ENCODE results near the gene SLC28A1.

The SLC28A1 gene

DNA sequence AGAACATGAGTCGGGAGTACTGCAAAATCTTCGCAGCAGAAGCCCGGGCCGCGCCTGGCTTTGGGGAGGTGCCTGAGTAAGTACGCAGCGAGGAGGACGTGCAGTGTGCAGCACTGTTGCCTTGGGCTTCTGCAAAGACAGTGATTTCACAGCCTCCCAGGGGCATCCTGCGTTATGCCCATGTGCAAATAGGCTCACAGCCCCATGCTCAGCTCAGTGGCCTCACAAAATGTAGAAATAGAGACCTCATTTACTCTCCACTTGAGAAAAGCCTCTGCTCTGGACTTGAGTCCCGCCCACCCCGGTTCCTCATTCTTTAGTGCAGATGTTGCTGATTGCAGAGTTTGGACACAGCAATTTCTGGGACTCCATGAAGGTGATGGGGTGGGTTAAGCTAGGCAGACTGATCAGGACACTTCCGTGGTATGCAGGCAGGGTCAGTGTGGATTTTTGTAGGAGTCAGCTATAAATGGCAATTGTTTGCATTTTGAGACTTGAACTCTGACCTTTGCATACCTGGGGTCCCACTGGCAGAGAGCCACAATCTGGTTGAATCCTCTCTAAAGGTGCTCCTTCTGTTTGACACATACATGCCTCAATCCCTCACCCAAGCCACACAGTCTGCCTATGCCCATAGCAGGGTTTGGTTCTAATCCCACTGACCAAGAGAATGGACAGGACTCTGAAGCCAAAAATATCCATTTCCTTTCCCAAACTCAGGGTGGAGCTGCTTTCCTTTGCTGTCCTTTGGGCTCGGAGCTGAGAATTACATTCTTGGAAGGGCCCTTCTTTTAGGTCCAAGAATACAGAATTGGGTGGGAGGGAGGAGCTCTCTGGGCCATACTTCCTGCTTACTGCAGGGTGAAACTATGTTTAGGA lies 20.7 kb upstream of the SLC28A1 start:
- Histone ChIP-seq H3K4me3 (ENCODE audit: insufficient read depth, low read length, poor library complexity, severe bottlenecking) (no peak overlapping the region), H3K9me3 (ENCODE audit: insufficient read depth, low read length) (no peaks in the 10 kb centered on the region), H2AFZ (ENCODE audit: low read depth, low read length, severe bottlenecking) (no peak overlapping the region), H3K79me2 (ENCODE audit: insufficient read depth, low read length) (no peaks in the 10 kb centered on the region), H3K9ac (ENCODE audit: low read length) (no peak overlapping the region), H3K27ac (ENCODE audit: low read depth, low read length) (no peak overlapping the region), H4K20me1 (ENCODE audit: low read depth, low read length) (no peaks in the 10 kb centered on the region), H3K9me2 (replicated peaks; ENCODE audit: insufficient read depth, low read length) (no peaks in the 10 kb centered on the region), H3F3A (ENCODE audit: insufficient read depth) (no peaks in the 10 kb centered on the region), H3K4me2 (ENCODE audit: low read depth, low read length, poor library complexity, severe bottlenecking) (no peak overlapping the region), H3K27me3 (ENCODE audit: low read length) (no peaks in the 10 kb centered on the region), H3K36me3 (ENCODE audit: low read length) (no peaks in the 10 kb centered on the region)
- no peak for TF ChIP-seq EZH2phosphoT487 (conservative IDR thresholded peaks at IDR 0.05; ENCODE audit: low read length)
- TF ChIP-seq, protein P1, sequence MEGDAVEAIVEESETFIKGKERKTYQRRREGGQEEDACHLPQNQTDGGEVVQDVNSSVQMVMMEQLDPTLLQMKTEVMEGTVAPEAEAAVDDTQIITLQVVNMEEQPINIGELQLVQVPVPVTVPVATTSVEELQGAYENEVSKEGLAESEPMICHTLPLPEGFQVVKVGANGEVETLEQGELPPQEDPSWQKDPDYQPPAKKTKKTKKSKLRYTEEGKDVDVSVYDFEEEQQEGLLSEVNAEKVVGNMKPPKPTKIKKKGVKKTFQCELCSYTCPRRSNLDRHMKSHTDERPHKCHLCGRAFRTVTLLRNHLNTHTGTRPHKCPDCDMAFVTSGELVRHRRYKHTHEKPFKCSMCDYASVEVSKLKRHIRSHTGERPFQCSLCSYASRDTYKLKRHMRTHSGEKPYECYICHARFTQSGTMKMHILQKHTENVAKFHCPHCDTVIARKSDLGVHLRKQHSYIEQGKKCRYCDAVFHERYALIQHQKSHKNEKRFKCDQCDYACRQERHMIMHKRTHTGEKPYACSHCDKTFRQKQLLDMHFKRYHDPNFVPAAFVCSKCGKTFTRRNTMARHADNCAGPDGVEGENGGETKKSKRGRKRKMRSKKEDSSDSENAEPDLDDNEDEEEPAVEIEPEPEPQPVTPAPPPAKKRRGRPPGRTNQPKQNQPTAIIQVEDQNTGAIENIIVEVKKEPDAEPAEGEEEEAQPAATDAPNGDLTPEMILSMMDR (IDR thresholded peaks at IDR 0.05; ENCODE audit: insufficient read depth, low read length, poor library complexity, severe bottlenecking): no peak

- H3K36me3 ChIP-seq (ENCODE audit: low read length): no peaks in the 10 kb centered on the region
- TF ChIP-seq, protein P1 (IDR thresholded peaks at IDR 0.05; ENCODE audit: insufficient read depth, low read length, poor library complexity, severe bottlenecking): no peak
- TF ChIP-seq EZH2phosphoT487 (conservative IDR thresholded peaks at IDR 0.05; ENCODE audit: low read length): no peak
- no peaks in the 10 kb centered on the region for H3K9me2 ChIP-seq (replicated peaks; ENCODE audit: insufficient read depth, low read length)
- H3K27ac ChIP-seq (ENCODE audit: low read depth, low read length): no peak overlapping the region
- no peaks in the 10 kb centered on the region for H3K9me3 ChIP-seq (ENCODE audit: insufficient read depth, low read length)
- no peaks in the 10 kb centered on the region for H3F3A ChIP-seq (ENCODE audit: insufficient read depth)
- H4K20me1 ChIP-seq (ENCODE audit: low read depth, low read length): no peaks in the 10 kb centered on the region
- H3K79me2 ChIP-seq (ENCODE audit: insufficient read depth, low read length): no peaks in the 10 kb centered on the region
- H2AFZ ChIP-seq (ENCODE audit: low read depth, low read length, severe bottlenecking): no peak overlapping the region
- no peaks in the 10 kb centered on the region for H3K27me3 ChIP-seq (ENCODE audit: low read length)
- H3K4me3 ChIP-seq (ENCODE audit: insufficient read depth, low read length, poor library complexity, severe bottlenecking): no peak overlapping the region
- no peak overlapping the region for H3K4me2 ChIP-seq (ENCODE audit: low read depth, low read length, poor library complexity, severe bottlenecking)
- no peak overlapping the region for H3K9ac ChIP-seq (ENCODE audit: low read length)
Observed at GRCh38 chr15:84864444-84864795, 20.0 kb upstream of the SLC28A1 start.

DNA sequence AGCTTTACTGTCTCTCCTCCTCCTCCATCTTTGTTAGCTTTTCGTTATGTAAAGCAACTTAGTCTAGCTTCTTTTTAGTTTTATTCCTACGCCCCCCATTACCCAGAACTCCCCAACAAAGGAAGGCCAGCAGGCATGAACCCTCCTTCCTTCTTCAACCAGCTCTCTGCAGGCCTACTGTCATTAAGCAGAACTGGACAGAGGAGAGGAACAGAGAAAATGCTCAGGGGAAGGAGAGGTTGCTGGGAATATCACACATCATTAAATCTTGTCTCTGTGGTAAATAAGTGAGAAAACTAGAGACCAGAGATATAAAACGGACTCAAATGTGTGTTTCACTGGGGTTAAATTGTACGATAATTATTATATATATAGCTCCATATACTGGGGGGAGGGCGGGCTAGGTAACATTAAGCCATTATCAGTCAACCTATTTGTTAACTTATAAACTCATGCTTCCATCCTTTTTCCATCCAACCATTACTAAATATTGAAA lies 19.3 kb upstream of the SLC28A1 start:
- H3K27ac ChIP-seq (ENCODE audit: low read depth, low read length): no peak overlapping the region
- no peaks in the 10 kb centered on the region for H3K27me3 ChIP-seq (ENCODE audit: low read length)
- H3K9me3 ChIP-seq (ENCODE audit: insufficient read depth, low read length): no peaks in the 10 kb centered on the region
- no peak overlapping the region for H3K4me3 ChIP-seq (ENCODE audit: insufficient read depth, low read length, poor library complexity, severe bottlenecking)
- H3K36me3 ChIP-seq (ENCODE audit: low read length): no peaks in the 10 kb centered on the region
- TF ChIP-seq EZH2phosphoT487 (conservative IDR thresholded peaks at IDR 0.05; ENCODE audit: low read length): no peak
- TF ChIP-seq, protein P1 (IDR thresholded peaks at IDR 0.05; ENCODE audit: insufficient read depth, low read length, poor library complexity, severe bottlenecking): no peak
- no peaks in the 10 kb centered on the region for H3F3A ChIP-seq (ENCODE audit: insufficient read depth)
- no peak overlapping the region for H3K4me2 ChIP-seq (ENCODE audit: low read depth, low read length, poor library complexity, severe bottlenecking)
- H2AFZ ChIP-seq (ENCODE audit: low read depth, low read length, severe bottlenecking): no peak overlapping the region
- no peak overlapping the region for H3K9ac ChIP-seq (ENCODE audit: low read length)
- H4K20me1 ChIP-seq (ENCODE audit: low read depth, low read length): no peaks in the 10 kb centered on the region
- H3K9me2 ChIP-seq (replicated peaks; ENCODE audit: insufficient read depth, low read length): no peaks in the 10 kb centered on the region
- no peaks in the 10 kb centered on the region for H3K79me2 ChIP-seq (ENCODE audit: insufficient read depth, low read length)

All from SU-DHL-6 (cell line).